PFSK-1 (cell line): ENCODE measurements around the gene GNRHR.

Experiments used
- REST ChIP-seq, 2 experiments: IDR thresholded peaks; 2 replicates each; pipeline versions ENCODE4 v1.6.1 to v1.8.0; 2011 to 2012; ENCODE audit warnings: low read depth in 2 of 2, low read length in 2 of 2, control low read depth in 1 of 2, inconsistent platforms in 1 of 2, mild to moderate bottlenecking in 1 of 2, moderate library complexity in 1 of 2; ENCODE audit not compliant: insufficient read depth in 1 of 2
- SIN3A ChIP-seq: IDR thresholded peaks from 2 replicates; pipeline ENCODE4 v1.6.1; 2012; ENCODE audit warnings: mild to moderate bottlenecking, low read length, moderate library complexity, borderline replicate concordance; ENCODE audit not compliant: insufficient read depth
- TAF1 ChIP-seq: IDR thresholded peaks from 2 replicates; pipeline ENCODE4 v1.6.1; 2012; ENCODE audit warnings: low read length, control low read depth, borderline replicate concordance; ENCODE audit not compliant: insufficient read depth

GRCh38 chr4:67743194-67743593 is 11.0 kb downstream of the GNRHR start:
- TF ChIP-seq TAF1 (no peak), SIN3A (no peak), REST (IDR thresholded peaks at IDR 0.05; ENCODE audit: insufficient read depth in 1 of 2, low read depth in 2 of 2, low read length in 2 of 2) (no peak)
